Measurements from ENCODE around the gene DNTTIP2.
"Not testable (repeated sequence)": the region's sequence is repeated elsewhere in the genome, so short reads cannot be mapped to it uniquely, and the experiment has no call there.

The DNTTIP2 gene, protein sequence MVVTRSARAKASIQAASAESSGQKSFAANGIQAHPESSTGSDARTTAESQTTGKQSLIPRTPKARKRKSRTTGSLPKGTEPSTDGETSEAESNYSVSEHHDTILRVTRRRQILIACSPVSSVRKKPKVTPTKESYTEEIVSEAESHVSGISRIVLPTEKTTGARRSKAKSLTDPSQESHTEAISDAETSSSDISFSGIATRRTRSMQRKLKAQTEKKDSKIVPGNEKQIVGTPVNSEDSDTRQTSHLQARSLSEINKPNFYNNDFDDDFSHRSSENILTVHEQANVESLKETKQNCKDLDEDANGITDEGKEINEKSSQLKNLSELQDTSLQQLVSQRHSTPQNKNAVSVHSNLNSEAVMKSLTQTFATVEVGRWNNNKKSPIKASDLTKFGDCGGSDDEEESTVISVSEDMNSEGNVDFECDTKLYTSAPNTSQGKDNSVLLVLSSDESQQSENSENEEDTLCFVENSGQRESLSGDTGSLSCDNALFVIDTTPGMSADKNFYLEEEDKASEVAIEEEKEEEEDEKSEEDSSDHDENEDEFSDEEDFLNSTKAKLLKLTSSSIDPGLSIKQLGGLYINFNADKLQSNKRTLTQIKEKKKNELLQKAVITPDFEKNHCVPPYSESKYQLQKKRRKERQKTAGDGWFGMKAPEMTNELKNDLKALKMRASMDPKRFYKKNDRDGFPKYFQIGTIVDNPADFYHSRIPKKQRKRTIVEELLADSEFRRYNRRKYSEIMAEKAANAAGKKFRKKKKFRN

DNA sequence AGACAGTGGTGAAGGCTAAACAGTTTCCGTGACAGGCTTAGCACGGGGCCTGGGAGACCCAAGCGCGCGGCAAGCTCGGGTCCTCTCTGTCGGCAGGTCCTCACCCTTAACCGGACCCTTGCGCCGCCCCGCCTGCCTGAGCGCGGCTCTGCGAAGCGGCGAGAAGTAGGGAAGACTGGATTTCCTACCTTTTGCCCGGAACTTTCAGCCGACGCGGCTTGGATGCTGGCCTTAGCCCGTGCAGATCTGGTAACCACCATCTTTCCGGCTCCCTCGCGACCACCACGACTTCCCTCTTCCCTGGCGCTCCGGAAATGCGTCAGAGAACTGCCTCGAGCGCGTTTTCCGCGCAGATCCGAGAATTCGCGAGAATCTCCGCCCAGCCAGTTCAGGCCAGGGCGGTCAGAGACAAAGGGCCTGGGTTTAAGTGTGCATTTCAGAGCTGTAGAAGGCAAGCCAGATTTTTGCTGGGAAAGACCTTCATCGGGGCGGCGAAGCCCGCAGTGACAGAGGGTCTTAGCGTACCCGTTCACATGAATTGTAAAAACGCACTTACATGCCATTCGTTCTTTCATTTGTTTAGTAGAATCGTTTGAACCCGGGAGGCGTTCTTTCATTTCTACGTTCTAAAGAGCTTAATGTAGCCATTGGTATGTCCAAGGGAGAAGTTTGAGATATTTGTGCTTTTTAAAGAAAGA, at the start of gene DNTTIP2:
Gene DNTTIP2, minus strand, starts transcription at position 318 of the 698 bp plus-strand sequence. Its CDS starts 58 bp downstream, at position 260.
- peak; percentile 82 for DNase-seq (ENCODE audit: low read depth)

DNA sequence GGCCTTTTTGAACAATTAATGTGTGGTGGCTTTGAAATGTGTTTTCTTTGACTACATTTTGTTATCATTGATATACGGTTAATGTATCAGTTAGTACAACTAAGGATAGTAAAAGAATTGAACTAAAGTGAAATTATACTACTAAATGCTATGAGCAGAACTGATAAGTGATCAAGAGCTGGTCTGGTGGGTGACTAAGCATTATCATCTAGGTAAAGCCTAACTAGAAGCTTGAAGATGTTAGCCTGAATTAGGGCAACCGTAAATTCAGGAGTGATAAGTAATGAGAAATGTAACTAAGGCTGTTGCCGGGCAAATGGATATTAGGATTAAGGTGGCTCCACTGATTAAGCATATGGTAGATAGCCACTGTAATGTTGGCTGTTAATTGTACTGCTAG, 46.2 kb upstream of the DNTTIP2 start:
- no peak for DNase-seq (ENCODE audit: low read depth)

DNA sequence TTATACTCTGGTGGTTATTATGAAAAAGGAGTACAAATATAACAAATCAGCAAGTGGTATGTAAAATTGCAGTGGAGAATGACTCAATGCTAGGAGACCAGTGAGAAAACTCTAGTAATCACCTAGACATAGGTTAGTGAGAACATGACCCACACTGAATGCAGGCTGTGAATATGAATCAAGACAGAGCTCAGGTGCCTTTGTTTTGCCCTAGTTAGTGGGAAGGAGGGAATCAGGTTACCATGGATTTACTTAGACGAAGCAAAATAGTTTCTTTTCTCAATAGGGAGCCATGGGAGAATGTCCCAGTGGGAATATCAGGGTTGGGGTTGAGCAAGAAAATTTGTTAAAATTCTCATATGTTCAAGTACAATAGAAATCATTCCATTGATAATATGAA, 40.8 kb upstream of the DNTTIP2 start:
- DNase-seq (ENCODE audit: low read depth) = no peak

GRCh38 chr1:93917302-93917701, 38.3 kb upstream of the DNTTIP2 start:
- DNase-seq (ENCODE audit: low read depth) = no peak

DNA sequence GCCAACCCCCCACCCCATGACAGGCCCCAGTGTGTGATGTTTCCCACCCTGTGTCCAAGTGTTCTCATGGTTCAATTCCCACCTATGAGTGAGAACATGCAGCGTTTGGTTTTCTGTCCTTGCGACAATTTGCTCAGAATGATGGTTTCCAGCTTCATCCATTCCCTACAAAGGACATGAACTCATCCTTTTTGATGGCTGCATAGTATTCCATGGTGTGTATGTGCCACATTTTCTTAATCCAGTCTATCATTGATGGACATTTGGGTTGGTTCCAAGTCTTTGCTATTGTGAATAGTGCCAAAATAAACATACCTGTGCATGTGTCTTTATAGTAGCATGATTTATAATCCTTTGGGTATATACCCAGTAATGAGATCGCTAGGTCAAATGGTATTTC, 31.9 kb upstream of the DNTTIP2 start:
- DNase-seq (ENCODE audit: low read depth) = not testable (repeated sequence)

DNA sequence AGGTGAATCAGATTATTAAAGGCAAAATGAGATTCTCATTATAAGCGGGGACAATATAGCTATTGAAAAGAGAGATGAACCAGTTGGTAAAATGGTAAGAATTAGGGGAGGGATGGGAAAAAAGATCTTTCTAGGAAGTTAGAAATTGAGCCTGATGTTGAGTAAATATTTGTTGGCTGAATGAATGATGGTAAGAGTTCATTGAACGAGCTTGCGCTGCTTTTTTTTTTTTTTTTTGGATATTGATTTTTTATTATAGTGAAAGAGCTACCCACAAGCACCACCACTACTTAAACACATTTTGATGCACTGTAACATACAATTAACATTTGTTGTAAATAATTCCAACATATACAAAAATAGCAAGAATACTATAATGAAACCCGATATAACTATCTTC, 31.3 kb upstream of the DNTTIP2 start:
- DNase-seq (ENCODE audit: low read depth) = no peak

GRCh38 chr1:93909146-93910050, 30.4 kb upstream of the DNTTIP2 start, which contains the start of gene GCLM:
Gene GCLM, minus strand, starts transcription at chr1:93909430. Its CDS starts 267 bp downstream, at chr1:93909163.
- peak; percentile 89 for DNase-seq (ENCODE audit: low read depth)

DNA sequence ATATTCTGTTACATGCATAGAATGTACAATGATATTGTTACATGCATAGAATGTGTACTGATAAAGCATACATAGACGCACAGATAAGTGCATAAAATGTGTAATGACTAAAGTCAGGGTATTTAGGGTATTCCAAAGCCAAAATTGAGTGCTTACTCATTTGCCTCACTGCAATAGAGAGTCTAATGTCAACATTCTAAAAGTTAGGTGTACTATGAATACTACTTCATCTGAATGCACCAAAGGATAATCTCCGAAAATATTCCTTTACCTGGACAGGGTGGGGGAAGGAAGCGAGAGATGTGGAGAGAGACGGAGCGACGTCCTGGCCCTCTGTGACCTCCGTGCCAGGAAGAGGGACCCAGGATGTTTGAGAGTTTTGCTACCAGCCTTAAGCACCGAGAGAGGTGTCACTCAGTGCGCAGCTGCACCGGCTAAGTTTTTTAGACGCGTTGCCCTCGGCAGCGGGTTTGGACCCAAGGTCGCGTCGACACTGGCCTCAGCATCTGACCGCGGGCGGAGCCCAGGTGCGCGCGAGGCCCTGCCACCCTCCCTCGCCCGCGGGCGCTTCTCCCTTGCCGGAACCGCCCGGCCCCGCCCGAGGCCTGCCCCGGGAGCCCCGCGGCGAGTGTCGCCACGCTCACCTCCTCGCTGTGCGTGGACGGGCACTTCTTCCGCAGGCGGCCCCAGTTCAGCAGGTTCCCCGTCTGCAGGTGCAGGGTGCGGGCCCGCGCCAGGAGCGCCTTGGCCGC, 29.6 kb upstream of the DNTTIP2 start:
- no peak for DNase-seq (ENCODE audit: low read depth)

- DNase-seq (ENCODE audit: low read depth) = no peak
These were observed 28.7 kb upstream of the DNTTIP2 start for GRCh38 chr1:93907718-93908117.

DNA sequence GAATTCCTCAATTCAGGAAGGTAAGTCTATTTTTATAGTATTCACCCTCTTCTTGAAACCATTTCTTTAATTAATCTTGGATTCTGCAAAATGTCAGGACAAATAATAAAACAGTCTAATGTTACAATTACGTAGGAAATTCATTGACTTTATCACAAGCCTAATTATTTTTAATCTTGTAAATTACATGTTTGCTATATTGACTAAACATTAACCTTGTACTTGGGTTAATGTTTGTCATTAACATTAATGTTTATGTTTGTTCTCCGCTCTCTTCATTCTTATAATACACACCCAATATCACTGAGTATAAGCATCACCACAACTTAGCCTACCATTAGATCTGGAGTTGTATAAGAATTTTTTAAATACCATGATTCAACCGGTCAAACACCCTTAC, 27.5 kb upstream of the DNTTIP2 start:
- no peak for DNase-seq (ENCODE audit: low read depth)

DNA sequence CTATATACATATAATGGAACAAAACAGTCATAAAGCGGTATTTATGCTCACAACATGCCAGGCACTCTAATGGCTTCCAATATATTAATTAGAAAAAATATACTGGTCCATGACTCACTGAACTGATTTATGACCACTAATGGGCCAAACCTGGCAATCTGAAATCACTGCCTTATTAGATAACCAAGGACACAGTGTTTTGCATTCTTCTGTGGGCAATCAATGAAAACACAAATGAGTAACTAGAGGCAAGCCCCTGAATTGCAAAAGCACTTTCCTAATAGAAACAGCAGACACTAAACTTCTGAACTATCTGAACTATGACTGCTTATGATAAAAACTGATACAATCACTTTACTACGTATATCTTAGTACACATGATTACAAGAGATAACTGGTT, 26.7 kb upstream of the DNTTIP2 start:
- no peak for DNase-seq (ENCODE audit: low read depth)

- DNase-seq (ENCODE audit: low read depth) = no peak
These were observed 26.0 kb upstream of the DNTTIP2 start for GRCh38 chr1:93905051-93905450.

DNA sequence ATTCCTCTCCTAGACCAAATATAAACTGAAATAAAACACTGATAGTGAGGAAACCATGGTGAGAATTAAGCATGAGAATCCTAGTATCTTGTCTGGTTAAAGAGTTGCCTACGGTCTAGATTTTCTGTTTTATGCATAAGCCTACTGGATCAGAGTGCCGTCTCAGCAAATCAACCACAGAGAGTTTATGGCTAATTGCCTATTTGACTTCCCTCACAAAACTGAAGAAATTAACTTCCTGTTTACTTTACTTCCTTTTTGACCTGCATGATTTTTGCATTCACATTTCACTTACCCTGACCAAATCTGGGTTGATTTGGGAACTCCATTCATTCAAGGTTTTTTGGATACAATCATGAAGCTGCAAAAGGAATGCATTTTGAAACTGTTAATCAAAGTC, 25.2 kb upstream of the DNTTIP2 start:
- DNase-seq (ENCODE audit: low read depth) = no peak

GRCh38 chr1:93900723-93901504, 21.9 kb upstream of the DNTTIP2 start:
- no peak for DNase-seq (ENCODE audit: low read depth)

- no peak for DNase-seq (ENCODE audit: low read depth)
These were observed 20.7 kb upstream of the DNTTIP2 start for GRCh38 chr1:93899543-93900207.

DNA sequence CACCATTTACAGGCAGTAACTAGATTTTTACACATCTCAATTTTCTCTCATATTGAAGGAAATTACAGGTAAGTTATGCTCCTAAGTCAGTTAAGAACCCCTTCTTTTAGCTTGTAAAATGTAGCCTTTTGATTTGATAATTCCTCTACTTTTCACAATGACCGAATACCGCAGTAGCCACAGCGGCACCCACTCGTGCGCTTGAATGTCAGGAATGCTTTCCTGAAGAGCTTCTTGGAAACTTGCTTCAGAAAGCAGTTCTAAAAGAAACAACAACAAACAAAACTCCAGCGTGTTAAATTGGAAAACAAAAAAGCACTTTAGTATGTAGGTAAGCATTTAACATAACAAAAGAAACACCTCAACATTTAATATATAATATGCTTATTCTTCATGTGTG, 9.9 kb upstream of the DNTTIP2 start:
- DNase-seq (ENCODE audit: low read depth) = no peak

GRCh38 chr1:93882269-93882668, 3.3 kb upstream of the DNTTIP2 start:
- no peak for DNase-seq (ENCODE audit: low read depth)

- no peak for DNase-seq (ENCODE audit: low read depth)
These were observed 1.7 kb upstream of the DNTTIP2 start for GRCh38 chr1:93880731-93881130.

DNA sequence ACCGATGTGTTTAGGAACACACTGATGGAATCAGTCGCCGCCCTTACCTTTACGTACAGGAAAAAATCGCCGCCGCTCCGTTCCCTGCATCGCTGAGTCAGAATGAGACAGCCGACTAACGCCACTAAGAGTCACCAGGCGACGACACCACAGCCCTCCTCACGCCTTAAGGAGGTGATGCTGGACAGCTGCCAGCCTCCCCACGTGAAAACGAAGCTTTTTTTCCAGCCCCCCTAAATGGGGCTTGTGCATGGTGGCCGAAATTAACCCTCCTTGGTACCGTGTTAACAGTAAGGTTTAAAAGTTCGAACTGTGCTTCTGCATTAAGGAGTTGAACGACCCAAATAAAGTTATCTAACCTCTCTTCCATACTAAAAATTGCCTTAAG, 511 bp downstream of the DNTTIP2 start:
- peak; percentile 5 for DNase-seq (ENCODE audit: low read depth)
